MCF 10A (cell line): Measurements from ENCODE around the gene LHX6. TPM values are rescaled to one million over a fixed set of nuclear protein-coding genes. Genes with fewer than 3 reads are reported as not detected.
A peak's percentile ranks its signal among the peaks of the same experiment; 100 is the strongest.

Experiments
- BruUV-seq: library from RNA; stranded (reverse); fragments of 400-500 nt; replicated peaks from 2 replicates; lab custom pipeline; 2021; lab: Mats Ljungman, UMichigan
- CTCF ChIA-PET: fragments of 300-600 bp; sonication (Branson Sonifier 250); formaldehyde crosslinking; extraction: SDS; loops from one replicate; lab custom pipeline; 2021; ENCODE audit warnings: antibody characterized with exemption, inconsistent platforms; lab: Yijun Ruan, JAX
- POLR2A ChIA-PET: fragments of 300-600, 350-650 bp; sonication (Branson Sonifier 250); formaldehyde crosslinking; extraction: SDS; loops from one replicate; lab custom pipeline; 2020; ENCODE audit warnings: antibody characterized with exemption, inconsistent platforms; lab: Yijun Ruan, JAX
- DNase-seq: peaks from one replicate; pipeline ENCODE4 v3.0.0-alpha.2; 2018; ENCODE audit not compliant: unreplicated experiment
- H3K27ac Mint-ChIP-seq: one replicate; pipeline ENCODE4 v1.8.0; 2022; ENCODE audit warnings: mild to moderate bottlenecking, low read depth, mixed read lengths; ENCODE audit not compliant: unreplicated experiment
- H3K27me3 Mint-ChIP-seq: one replicate; pipeline ENCODE4 v1.8.0; 2022; ENCODE audit warnings: mixed read lengths; ENCODE audit not compliant: insufficient read depth, unreplicated experiment
- H3K36me3 Mint-ChIP-seq: one replicate; pipeline ENCODE4 v1.8.0; 2022; ENCODE audit warnings: mild to moderate bottlenecking, moderate library complexity, mixed read lengths; ENCODE audit not compliant: insufficient read depth, unreplicated experiment
- H3K4me1 Mint-ChIP-seq: one replicate; pipeline ENCODE4 v1.8.0; 2022; ENCODE audit warnings: mixed read lengths; ENCODE audit not compliant: insufficient read depth, unreplicated experiment
- H3K4me3 Mint-ChIP-seq: one replicate; pipeline ENCODE4 v1.8.0; 2022; ENCODE audit warnings: mild to moderate bottlenecking, moderate library complexity, mixed read lengths; ENCODE audit not compliant: unreplicated experiment
- H3K9me3 Mint-ChIP-seq: one replicate; pipeline ENCODE4 v1.8.0; 2022; ENCODE audit warnings: mixed read lengths; ENCODE audit not compliant: unreplicated experiment
- CTCF ChIP-seq: fragments of 200-600 bp; IDR thresholded peaks from one replicate; pipeline ENCODE4 v1.8.0; 2022; ENCODE audit warnings: antibody characterized with exemption, mild to moderate bottlenecking; ENCODE audit not compliant: unreplicated experiment
- intact Hi-C: fragments of 100-400 bp; cut with micrococcal nuclease; formaldehyde crosslinking; loops from 2 replicates; pipeline ENCODE4 v1.14.1; 2022
- total RNA-seq: library from RNA; stranded (reverse); gene quantifications from 2 replicates; pipeline ENCODE4 v1.2.3, GENCODE V29; 2022

The LHX6 gene
- total RNA-seq, 1 experiment from 2014 or later = 0.26 TPM

GRCh38 chr9:122209451-122209850 lies 19.3 kb downstream of the LHX6 start:
- Mint-ChIP-seq H3K27ac (no peak overlapping the region), H3K4me3 (no peak overlapping the region), H3K36me3 (no peaks in the 10 kb centered on the region), H3K27me3 (peaks cover 20% of the 10 kb centered on the region), H3K4me1 (no peaks in the 10 kb centered on the region), H3K9me3 (no peaks in the 10 kb centered on the region)
- no peak for DNase-seq
- CTCF ChIA-PET = interaction anchor here (1.0 kb wide), 1 partner anchor 141 kb away, joined by 4 read pairs; no protein-coding TSS in a partner anchor
- TF ChIP-seq CTCF = no peak
- intact Hi-C loops = no loop called here
- no TSS peak for BruUV-seq
- POLR2A ChIA-PET = no interaction called here

- Mint-ChIP-seq H3K27me3 (peaks cover 6% of the 10 kb centered on the region), H3K4me3 (no peak overlapping the region), H3K9me3 (no peaks in the 10 kb centered on the region), H3K4me1 (no peaks in the 10 kb centered on the region), H3K36me3 (no peaks in the 10 kb centered on the region), H3K27ac (no peak overlapping the region)
- no TSS peak for BruUV-seq
- no peak for DNase-seq
- POLR2A ChIA-PET = interaction anchor here (0.7 kb wide), 1 partner anchor 57 kb away, joined by 3 read pairs; no protein-coding TSS in a partner anchor
- intact Hi-C loops = no loop called here
- CTCF ChIA-PET = interaction anchor here (1.0 kb wide), 1 partner anchor 520 kb away, joined by 4 read pairs; no protein-coding TSS in a partner anchor
- no peak for TF ChIP-seq CTCF
These were observed 21.7 kb downstream of the LHX6 start for GRCh38 chr9:122207096-122207495.

- Mint-ChIP-seq H3K4me3 (no peak overlapping the region), H3K36me3 (no peaks in the 10 kb centered on the region), H3K27me3 (no peaks in the 10 kb centered on the region), H3K9me3 (no peaks in the 10 kb centered on the region), H3K27ac (no peak overlapping the region), H3K4me1 (no peaks in the 10 kb centered on the region)
- POLR2A ChIA-PET = interaction anchor here (0.7 kb wide), 2 partner anchors 9 to 57 kb away, joined by 3 read pairs; no protein-coding TSS in a partner anchor
- peak; percentile 34 for DNase-seq
- intact Hi-C loops = no loop called here
- CTCF ChIA-PET = interaction anchor here (0.7 kb wide), 1 partner anchor 83 kb away, joined by 3 read pairs; no protein-coding TSS in a partner anchor
- no peak for TF ChIP-seq CTCF
- BruUV-seq = no TSS peak
These were observed 22.4 kb downstream of the LHX6 start for GRCh38 chr9:122206118-122207046.

- POLR2A ChIA-PET = no interaction called here
- BruUV-seq = no TSS peak
- TF ChIP-seq CTCF = no peak
- H3K27ac Mint-ChIP-seq = no peak overlapping the region
- intact Hi-C loops = no loop called here
- no peaks in the 10 kb centered on the region for H3K27me3 Mint-ChIP-seq
- CTCF ChIA-PET = no interaction called here
- no peaks in the 10 kb centered on the region for H3K9me3 Mint-ChIP-seq
- no peaks in the 10 kb centered on the region for H3K4me1 Mint-ChIP-seq
- no peaks in the 10 kb centered on the region for H3K36me3 Mint-ChIP-seq
- no peak overlapping the region for H3K4me3 Mint-ChIP-seq
- DNase-seq = no peak
These were observed 23.6 kb downstream of the LHX6 start for GRCh38 chr9:122205176-122205575.
